HG02588 (cell line): Measurements from ENCODE around the gene CAMK1G.

Source experiments
- ATAC-seq: cut with Tn5 transposase; IDR thresholded peaks from one replicate; pipeline ENCODE4 v1.9.1; 2021; ENCODE audit warnings: mild to moderate bottlenecking, moderate library complexity; ENCODE audit not compliant: unreplicated experiment

Gene CAMK1G

DNA sequence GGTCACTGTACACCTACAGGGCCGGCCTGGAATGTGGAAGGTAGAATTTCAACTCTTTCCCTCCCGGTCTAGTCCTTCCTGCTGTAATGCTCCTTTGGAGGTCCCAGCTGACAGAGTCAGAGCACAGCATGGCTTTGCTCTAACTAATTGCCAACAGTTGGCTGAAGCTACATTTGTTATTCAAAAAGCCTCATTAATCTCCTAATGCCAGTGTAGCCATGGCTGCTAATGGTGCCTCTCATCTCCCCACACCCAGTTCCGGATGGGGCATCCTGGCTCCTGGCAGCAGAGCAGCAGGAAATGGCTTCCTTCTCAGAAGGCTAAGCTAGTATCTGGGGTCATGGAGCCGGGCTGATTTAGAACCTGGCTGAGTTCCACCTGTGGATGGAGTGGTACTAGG is 18.7 kb upstream of the CAMK1G start:
- no peak for ATAC-seq

DNA sequence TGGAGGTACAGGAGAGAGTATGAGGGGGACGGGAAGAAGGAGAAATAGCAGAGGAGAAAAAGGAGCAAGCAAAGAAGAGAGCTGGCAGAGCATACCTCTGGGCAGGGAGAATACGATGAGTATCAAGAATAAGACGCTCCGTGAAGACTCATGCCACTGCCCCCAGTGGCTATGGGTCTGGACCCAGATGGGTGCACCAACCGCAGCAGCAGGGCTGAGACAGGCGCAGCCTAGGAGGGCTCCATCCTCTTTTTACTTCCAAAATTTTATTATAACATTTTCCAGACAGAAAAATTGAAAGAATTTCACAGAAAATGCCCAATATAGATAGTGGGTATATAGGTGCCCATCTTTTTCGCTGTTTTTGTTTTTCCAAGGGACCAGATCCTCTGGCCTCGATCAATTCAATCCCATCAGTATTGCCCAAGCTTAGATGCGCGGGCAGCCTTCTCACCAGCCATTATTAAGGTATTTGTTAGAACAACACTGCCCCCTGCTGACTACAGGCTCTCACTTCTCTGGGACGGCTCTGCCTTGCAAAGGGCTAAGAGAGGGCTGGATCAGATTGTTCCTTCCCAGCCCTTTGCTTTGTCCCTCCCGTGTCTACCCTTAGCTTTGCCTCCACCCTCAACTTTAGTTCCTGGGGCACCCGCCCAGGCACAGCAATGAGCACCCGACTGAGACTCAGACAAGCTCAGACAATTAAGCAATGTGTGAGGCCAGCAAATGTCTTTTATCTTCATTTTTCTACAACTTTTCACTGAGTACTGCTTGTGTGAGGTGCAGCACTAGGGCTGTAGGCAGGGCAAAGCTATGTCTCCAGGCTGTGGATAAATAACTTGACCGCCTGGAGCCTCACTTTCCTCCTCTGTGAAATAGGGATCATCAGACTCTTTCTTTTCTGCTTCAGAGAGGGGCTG is 17.5 kb upstream of the CAMK1G start:
- ATAC-seq = peak; percentile 74

DNA sequence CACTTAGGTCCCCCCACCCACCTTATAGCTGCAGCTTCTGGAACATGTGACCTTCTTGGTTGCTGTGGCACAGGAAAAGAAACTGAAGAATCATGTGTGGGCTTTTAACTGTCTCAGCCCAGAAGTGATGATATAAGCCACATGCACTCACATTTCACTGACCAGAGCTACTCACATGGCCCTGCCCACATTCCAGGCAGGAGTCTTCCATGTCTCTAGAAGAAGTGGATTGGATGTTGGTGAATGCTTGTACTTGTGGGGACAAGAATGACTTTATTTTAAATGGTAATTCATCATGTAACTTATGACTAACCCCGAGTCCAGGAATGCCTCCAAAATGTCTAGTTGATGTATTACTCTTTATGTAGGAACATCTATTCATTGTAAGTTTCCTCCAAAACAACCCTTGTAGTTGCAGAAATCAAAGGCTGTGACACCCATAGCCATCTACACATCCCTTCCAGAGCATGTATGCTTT is 15.8 kb upstream of the CAMK1G start:
- no peak for ATAC-seq

GRCh38 chr1:209569455-209570207 is 13.9 kb upstream of the CAMK1G start:
- ATAC-seq = no peak

- no peak for ATAC-seq
Measured at GRCh38 chr1:209570743-209571142, 12.8 kb upstream of the CAMK1G start.

DNA sequence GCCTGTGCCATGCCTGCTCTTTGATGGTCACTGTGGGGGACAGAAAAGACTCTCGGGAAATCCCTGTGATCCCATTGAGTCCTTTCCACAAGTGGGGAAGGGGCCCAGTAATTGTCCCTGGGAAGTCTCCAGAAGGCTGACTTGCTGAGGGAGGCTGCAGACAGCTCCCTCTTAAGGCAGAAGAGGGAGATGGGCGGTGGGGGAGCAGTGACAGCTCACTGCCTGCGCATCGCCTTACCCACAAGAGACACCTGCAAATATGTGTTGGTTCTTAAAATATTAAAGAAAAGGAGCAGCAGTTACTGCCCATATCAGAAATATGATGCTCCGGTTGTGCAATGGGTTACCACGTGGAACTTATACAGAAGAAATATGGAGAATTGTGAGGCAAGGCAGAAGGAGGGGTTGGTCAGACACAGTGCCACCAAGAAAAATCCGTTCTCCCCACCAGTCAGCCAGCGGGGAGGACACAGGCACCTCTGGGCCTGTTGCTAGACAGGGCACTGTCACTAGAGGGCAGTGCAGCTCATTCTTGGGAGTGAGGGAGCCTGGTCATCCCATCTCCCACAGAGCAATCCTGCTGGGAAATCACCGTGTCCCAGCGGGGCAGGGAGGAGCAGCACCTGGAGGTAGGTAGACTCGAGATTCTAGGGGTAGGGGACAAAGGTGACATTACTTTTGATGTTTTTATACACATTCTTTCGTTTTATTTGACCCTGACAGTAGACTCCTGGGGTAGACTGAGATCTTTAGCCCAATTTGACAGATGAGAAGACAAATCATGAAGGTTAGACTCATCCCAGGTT is 6.9 kb upstream of the CAMK1G start:
- peak; percentile 74 for ATAC-seq

DNA sequence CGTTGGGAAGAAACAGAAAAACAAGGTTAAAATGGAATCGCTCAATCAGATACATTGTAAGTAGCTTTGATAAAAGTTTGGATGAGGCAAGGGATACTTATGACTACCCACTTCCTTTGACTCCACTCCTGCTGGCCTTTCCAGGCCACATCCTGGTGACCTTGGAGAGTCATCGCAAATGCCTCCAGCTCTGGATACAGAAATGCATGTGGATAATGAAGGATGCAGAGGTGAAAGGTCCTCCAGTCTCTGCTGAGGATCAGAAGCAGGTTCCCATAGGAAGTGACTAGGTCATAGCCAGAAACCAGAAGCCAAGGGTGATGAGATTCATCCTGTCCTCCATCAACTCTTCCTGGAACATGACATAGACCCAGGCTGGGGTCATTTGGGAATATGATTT is 6.2 kb upstream of the CAMK1G start:
- ATAC-seq = no peak

- no peak for ATAC-seq
Measured at GRCh38 chr1:209580577-209580976, 2.9 kb upstream of the CAMK1G start.

- ATAC-seq = no peak
Measured at GRCh38 chr1:209584231-209584672, 738 bp downstream of the CAMK1G start.

DNA sequence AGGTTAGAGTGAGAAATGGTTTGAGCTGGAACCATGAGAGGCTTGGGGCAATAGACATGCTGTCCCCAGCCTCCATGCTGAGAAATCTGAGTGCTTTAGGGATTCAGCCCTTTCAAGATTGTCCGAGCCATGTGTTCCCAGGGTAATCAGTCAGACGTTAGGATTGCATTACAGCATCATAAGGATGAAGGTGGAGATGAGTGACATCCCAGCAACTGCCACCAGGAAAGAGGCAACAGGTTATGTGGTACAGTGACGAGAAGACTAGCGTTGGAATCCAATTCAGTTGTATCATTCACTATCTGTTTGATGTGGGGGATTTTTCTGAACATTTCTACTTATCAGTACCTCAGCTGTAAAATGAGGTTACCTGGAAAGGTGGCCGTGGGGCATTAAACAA is 1.7 kb downstream of the CAMK1G start:
- no peak for ATAC-seq

DNA sequence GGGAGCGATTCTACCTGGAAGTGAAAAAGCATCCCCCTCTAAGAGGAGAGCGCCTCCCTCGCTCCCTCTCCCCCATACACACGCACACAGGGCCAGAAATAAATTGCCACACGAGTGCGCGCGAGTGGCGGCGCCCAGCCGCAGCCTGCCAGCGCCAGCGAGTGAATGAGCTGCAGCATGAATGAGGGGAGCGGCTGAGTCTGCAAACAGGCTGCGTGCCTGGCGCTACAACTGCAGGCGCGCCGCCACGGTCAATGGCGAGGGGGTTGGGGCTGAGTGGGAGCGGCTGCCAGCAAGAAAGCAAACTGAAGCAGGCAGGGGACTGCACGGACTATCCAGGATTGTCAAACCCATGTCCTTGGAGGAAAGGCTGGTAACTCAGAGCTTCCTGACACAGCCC is 2.2 kb downstream of the CAMK1G start:
- no peak for ATAC-seq

DNA sequence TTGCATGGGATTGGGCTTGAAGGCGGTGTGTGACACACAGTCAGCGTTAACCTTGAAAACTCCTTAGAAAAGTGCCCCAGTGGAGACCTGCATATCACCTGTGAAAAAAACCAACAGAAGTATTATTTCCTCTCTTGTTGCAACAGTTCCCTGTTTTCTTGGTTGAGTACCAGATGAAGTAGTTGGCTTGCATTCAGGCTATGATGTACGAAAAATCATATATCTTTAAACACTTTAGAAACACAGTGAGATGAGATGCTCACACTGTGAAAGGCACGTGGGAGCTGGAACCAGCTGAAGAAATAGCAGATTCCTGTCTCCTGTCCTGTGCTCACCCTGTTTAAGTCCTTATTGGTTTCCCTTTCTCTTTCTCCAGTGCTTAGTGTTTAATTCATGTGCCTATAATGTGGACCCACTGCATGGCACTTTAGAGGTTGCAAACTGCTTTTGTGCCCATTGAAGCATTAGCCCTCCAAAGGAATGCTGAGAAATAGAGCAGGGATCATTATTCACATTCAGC is 2.8 kb downstream of the CAMK1G start:
- no peak for ATAC-seq

GRCh38 chr1:209587789-209588188 is 4.3 kb downstream of the CAMK1G start:
- ATAC-seq = no peak

GRCh38 chr1:209589440-209589839 is 5.9 kb downstream of the CAMK1G start:
- ATAC-seq = no peak

DNA sequence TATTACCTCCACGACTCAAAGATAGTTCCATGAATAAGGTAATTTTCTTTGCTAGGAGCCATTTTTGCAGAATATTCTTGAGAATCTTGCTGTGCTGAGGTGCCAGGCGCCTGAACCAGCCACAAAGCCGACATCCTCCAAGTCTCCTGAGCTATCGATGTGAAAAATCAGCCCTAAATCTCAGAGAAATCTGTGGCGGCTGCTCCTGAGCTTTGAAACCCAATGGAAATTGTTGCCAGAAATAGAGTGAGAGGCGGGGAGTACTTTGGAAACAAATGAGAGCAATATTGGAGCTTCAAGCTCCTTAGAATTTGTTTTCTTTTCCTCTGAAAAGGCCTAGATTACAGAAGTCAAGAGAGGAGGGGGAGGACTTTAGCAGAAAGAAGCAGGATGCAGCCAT is 6.3 kb downstream of the CAMK1G start:
- no peak for ATAC-seq

- ATAC-seq = no peak
Measured at GRCh38 chr1:209590405-209590804, 6.9 kb downstream of the CAMK1G start.

DNA sequence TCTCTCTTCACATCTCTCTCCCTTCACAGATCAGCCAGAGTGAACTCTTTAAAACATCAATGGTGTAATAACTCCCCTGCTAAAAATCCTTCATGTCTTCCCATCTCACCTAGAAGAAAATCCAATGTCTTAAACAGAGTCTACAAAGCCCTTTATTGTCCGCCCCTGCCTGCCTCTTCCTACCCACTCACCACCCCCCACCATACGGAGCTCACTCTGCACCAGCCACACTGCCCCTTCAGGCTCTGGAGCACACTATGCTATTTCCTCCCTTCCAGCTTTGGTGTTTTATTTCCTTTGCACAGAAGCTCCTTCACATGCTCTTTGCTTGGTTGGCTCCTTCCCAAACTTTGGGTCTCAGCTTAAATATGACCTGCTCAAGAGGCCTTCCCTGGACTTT is 10.2 kb downstream of the CAMK1G start:
- ATAC-seq = no peak

DNA sequence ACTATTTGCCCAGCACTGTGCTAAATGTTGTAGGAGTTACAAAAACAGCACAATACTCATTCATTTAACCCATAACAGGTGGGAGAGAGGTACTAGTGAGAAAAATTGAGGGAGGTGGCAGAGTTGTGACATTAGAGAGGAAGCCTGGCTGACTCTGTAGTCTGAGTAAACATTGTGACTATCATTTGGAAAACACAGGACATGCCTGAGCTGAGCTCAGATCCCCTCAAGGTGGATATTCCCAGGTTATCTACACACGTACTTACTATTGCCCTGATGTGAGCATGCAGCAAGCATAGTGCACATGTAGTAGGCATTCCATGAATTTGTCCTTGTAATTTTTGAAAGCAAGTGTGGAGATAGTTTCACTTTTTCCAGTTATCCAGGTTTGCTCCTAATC is 10.9 kb downstream of the CAMK1G start:
- ATAC-seq = no peak

DNA sequence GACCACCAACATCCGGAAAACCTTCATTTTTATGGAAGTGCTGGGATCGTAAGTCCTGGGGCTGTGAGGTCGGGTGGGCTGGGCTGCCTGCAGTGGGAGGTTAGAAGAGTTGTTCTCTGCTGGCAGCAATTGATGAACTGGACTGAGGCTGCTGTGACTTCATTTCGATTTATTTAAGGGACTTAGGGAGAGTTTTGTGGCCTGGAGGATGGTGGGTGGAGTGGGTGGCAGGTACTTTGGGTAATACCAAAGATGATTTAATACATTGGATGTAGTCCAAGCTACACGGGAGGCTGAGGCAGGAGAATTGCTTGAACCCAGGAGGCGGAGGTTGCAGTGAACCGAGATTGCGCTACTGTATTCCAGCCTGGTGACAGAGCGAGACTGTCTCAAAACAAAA is 11.5 kb downstream of the CAMK1G start:
- ATAC-seq = no peak

- no peak for ATAC-seq
Measured at GRCh38 chr1:209595599-209596285, 12.2 kb downstream of the CAMK1G start.
